K562 (cell line): ENCODE results near the gene ZBTB8A. TPM values are rescaled to one million over a fixed set of nuclear protein-coding genes. Genes with fewer than 3 reads are reported as not detected.

ENCODE experiments used
- ATAC-seq: fragments of 200-7000 bp; cut with Tn5 transposase; 3 replicates; pipeline ENCODE4 v1.9.1; 2020; ENCODE audit warnings: moderate library complexity
- BruUV-seq: library from RNA; stranded (reverse); fragments of 400-500 nt; replicated peaks from 2 replicates; lab custom pipeline; 2021; lab: Mats Ljungman, UMichigan
- CTCF ChIA-PET: fragments of 300-600 bp; formaldehyde crosslinking; extraction: SDS; loops from one replicate; lab custom pipeline; 2021; ENCODE audit warnings: low intra/inter-chr PET ratio; lab: Yijun Ruan, JAX
- POLR2A ChIA-PET: fragments of 300-600, 350-650 bp; sonication (Branson Sonifier 250); formaldehyde crosslinking; extraction: SDS; loops from one replicate; lab custom pipeline; 2021; ENCODE audit warnings: antibody characterized with exemption, inconsistent platforms; lab: Yijun Ruan, JAX
- DNase-seq, 4 experiments: peaks; one replicate each; pipeline versions ENCODE4 v3.0.0 to v3.0.0-alpha.2; 2011 to 2018; ENCODE audit warnings: low spot score in 3 of 4, mixed read lengths in 3 of 4; ENCODE audit errors: extremely low read depth in 1 of 4
- FAIRE-seq: peaks from 2 replicates; lab custom pipeline; 2011; peaks lifted over from hg19 to GRCh38; lab: Jason Lieb, UNC
- H2AFZ ChIP-seq: 2 replicates; pipeline ENCODE4 v1.6.0; 2011; ENCODE audit warnings: low read depth, low read length, control low read depth, inconsistent platforms
- H3K27ac ChIP-seq: fragments of 200-600 bp; 3 replicates; pipeline ENCODE4 v1.8.0; 2011; ENCODE audit warnings: low read depth, mild to moderate bottlenecking, control low read depth, inconsistent platforms, low read length, moderate library complexity, mixed read lengths; ENCODE audit errors: extremely low read depth
- H3K27me3 ChIP-seq, 2 experiments: fragments of 300-600 bp in 1 of 2; 2 replicates in 1 of 2; 3 replicates in 1 of 2; pipeline versions ENCODE4 v1.6.0 to v1.8.0; 2011; ENCODE audit warnings: inconsistent platforms in 2 of 2, low read length in 2 of 2, mild to moderate bottlenecking in 1 of 2, mixed read lengths in 1 of 2, moderate library complexity in 1 of 2; ENCODE audit not compliant: control insufficient read depth in 2 of 2, insufficient read depth in 2 of 2
- H3K36me3 ChIP-seq: fragments of 300-600 bp; 3 replicates; pipeline ENCODE4 v1.8.0; 2011; ENCODE audit warnings: mild to moderate bottlenecking, low read length, inconsistent platforms; ENCODE audit not compliant: control insufficient read depth, insufficient read depth
- H3K4me1 ChIP-seq, 2 experiments: fragments of 200-600 bp in 1 of 2; replicated peaks in 1 of 2; 2 replicates in 1 of 2; 3 replicates in 1 of 2; pipeline versions ENCODE4 v1.5.1 to v1.8.0; 2011; ENCODE audit warnings: inconsistent platforms in 2 of 2, low read length in 2 of 2, mild to moderate bottlenecking in 1 of 2, mixed read lengths in 1 of 2, moderate library complexity in 1 of 2; ENCODE audit not compliant: control insufficient read depth in 2 of 2, insufficient read depth in 2 of 2
- H3K4me2 ChIP-seq: 2 replicates; pipeline ENCODE4 v1.6.1; 2011; ENCODE audit warnings: low read length, control low read depth, inconsistent platforms, mixed read lengths; ENCODE audit not compliant: insufficient read depth
- H3K4me3 ChIP-seq: fragments of 200-600 bp; sonication (generic), shearing (Covaris generic); 2 replicates; pipeline ENCODE4 v1.5.1; 2016; ENCODE audit warnings: control low read depth, inconsistent platforms
- H3K79me2 ChIP-seq: fragments of 200-600 bp; 3 replicates; pipeline ENCODE4 v1.8.0; 2011; ENCODE audit warnings: low read length, inconsistent platforms; ENCODE audit not compliant: control insufficient read depth, insufficient read depth
- H3K9ac ChIP-seq, 2 experiments: 2 replicates each; pipeline versions ENCODE4 v1.6.0 to v1.6.1; 2011; ENCODE audit warnings: low read depth in 2 of 2, low read length in 2 of 2, control low read depth in 1 of 2, inconsistent platforms in 1 of 2, mild to moderate bottlenecking in 1 of 2, mixed read lengths in 1 of 2; ENCODE audit not compliant: insufficient read depth in 1 of 2
- H3K9me1 ChIP-seq: one replicate; pipeline ENCODE4 v1.6.0; 2011; ENCODE audit warnings: inconsistent platforms, mild to moderate bottlenecking, low read length, moderate library complexity; ENCODE audit not compliant: control insufficient read depth, insufficient read depth
- H3K9me3 ChIP-seq: replicated peaks from 2 replicates; pipeline ENCODE4 v1.5.1; 2011; ENCODE audit warnings: low read depth, low read length, inconsistent platforms; ENCODE audit not compliant: control insufficient read depth, insufficient read depth
- H4K20me1 ChIP-seq: replicated peaks from 2 replicates; pipeline ENCODE4 v1.6.1; 2011; ENCODE audit warnings: low read length, inconsistent platforms, mixed read lengths; ENCODE audit not compliant: control insufficient read depth, insufficient read depth
- POLR2AphosphoS2 ChIP-seq: IDR thresholded peaks from 2 replicates; pipeline ENCODE4 v1.6.1; 2012; ENCODE audit warnings: low read length, improper control_type of control experiment
- RBM14 ChIP-seq: fragments of 200-400 bp; formaldehyde crosslinking; IDR thresholded peaks from 2 replicates; pipeline ENCODE4 v1.6.1; 2018; ENCODE audit warnings: low read depth, mild to moderate bottlenecking, low read length, moderate library complexity, borderline replicate concordance; ENCODE audit not compliant: insufficient read depth
- SREBF1 ChIP-seq: fragments of 150-350 bp; IDR thresholded peaks from 2 replicates; pipeline ENCODE4 v1.6.1; 2014; ENCODE audit warnings: antibody characterized with exemption, low read depth, low read length, borderline replicate concordance
- TCFL5 ChIP-seq: fragments of 250-450 bp; sonication (Bioruptor Pico); conservative IDR thresholded peaks from 2 replicates; pipeline ENCODE4 v1.6.1; 2021; ENCODE audit warnings: mild to moderate bottlenecking, moderate library complexity, matching md5 sums
- ZNF347 ChIP-seq: fragments of 450-650 bp; formaldehyde crosslinking; IDR thresholded peaks from 2 replicates; pipeline ENCODE4 v1.4.0; 2020; ENCODE audit warnings: low read depth, mild to moderate bottlenecking, moderate library complexity
- WGBS: fragments of 100-300 bp; shearing (Covaris generic); methylation state at CpG from one replicate; pipeline ENCODE4 v1.1.6; 2016; ENCODE audit warnings: low coverage, mixed read lengths; ENCODE audit not compliant: insufficient coverage; ENCODE audit errors: missing lambda C conversion rate; 5-methylcytosine and 5-hydroxymethylcytosine counted together
- in situ Hi-C: fragments of 300-500 bp; cut with MboI; formaldehyde crosslinking; loops from 4 replicates; pipeline ENCODE4 v1.15.0; 2018; ENCODE audit warnings: inconsistent platforms, mixed read lengths
- intact Hi-C: fragments of 100-400 bp; cut with micrococcal nuclease; formaldehyde crosslinking; loops from 2 replicates; pipeline ENCODE4 v1.14.2; 2022
- polyA plus RNA-seq, 8 experiments: library from polyadenylated mRNA; depleted of rRNA in 4 of 8; stranded (reverse) in 5 of 8; unstranded in 3 of 8; fragments of >200 nt; fragmentation: Nextera tagmentation in 2 of 8; fragmentation: Illumina TruSeq in 1 of 8; extraction: Ambion mirVana in 2 of 8; extraction: Trizol in 1 of 8; gene quantifications; 2 replicates each; pipeline versions ENCODE4 v1.2.1 to v1.2.3, GENCODE V29; 2011 to 2014; ENCODE audit warnings: inconsistent platforms in 1 of 8, missing spikeins in 1 of 8
- total RNA-seq, 7 experiments: library from RNA; depleted of rRNA in 6 of 7; stranded (reverse); fragments of >200 nt in 6 of 7; fragmentation: Illumina TruSeq in 2 of 7; extraction: Trizol in 2 of 7; gene quantifications; 2 replicates each; pipeline versions ENCODE4 v1.2.1 to v1.2.3, GENCODE V29; 2011 to 2021; ENCODE audit warnings: low replicate concordance in 1 of 7
- TF ChIP-seq, protein P1 (sequence below): sonication (generic); formaldehyde crosslinking; IDR thresholded peaks from 2 replicates; pipeline ENCODE4 v1.8.0; 2022; ENCODE audit warnings: mild to moderate bottlenecking, low read depth, missing genetic modification reagents
- TF ChIP-seq, protein P2 (sequence below): fragments of 450-650 bp; IDR thresholded peaks from 2 replicates; pipeline ENCODE4 v1.7.1; 2018; ENCODE audit warnings: mild to moderate bottlenecking, low read depth; ENCODE audit not compliant: partially characterized antibody
- TF ChIP-seq, protein P3 (sequence below): fragments of 200-400 bp; formaldehyde crosslinking; IDR thresholded peaks from 2 replicates; pipeline ENCODE4 v1.6.1; 2017; ENCODE audit warnings: mild to moderate bottlenecking, low read depth, low read length, moderate library complexity

Gene ZBTB8A
- total and polyA plus RNA-seq, 9 of the 15 experiments (the other 6 are each of a cell fraction or from before 2014, with no cell fraction given), result 0.01 to 0.64 (median 0.09) TPM

DNA sequence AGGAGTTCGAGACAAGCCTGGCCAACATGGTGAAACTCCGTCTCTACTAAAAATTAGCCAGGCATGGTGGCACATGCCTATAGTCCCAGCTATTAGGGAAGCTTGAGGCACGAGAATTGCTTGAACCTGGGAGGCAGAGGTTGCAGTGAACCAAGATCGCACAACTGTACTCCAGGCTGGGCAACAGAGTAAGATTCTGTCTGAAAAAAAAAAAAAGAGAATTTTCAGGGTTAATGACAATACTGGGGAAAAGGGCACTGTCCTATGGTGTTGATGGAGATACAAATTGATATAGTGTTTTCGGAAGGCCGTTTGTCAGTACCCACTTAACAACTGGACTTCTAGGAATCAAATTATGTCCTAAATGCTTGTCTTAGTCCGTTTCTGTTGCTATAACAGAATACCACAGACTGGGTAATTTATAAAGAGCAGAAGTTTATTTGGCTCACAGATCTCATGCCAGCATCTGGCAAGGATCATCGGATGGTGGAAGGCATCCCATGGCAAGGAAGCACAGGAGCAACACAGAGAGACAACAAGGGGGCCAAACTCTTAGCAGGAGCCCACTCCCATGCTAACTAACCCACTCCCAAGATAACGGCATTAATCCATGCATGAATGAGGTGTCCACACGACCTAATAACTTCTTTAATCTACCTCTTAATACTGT, 41.3 kb downstream of the ZBTB8A start:
- TF ChIP-seq RBM14 (no peak), ZNF347 (CRISPR knock-in tag) (no peak), TCFL5 (CRISPR knock-in tag) (no peak), SREBF1 (no peak), POLR2AphosphoS2 (no peak)
- Histone ChIP-seq H3K4me1 (no peaks in the 10 kb centered on the region; a peak in 1 of 5 replicates), H3K4me2 (no peak overlapping the region), H3K4me3 (no peak overlapping the region), H3K9me1 (no peaks in the 10 kb centered on the region), H3K9me3 (no peaks in the 10 kb centered on the region; the same call in 1 of the 2 replicates), H3K36me3 (no peaks in the 10 kb centered on the region), H3K27me3 (peaks cover 11 to 31% of the 10 kb centered on the region in 2 experiments; a peak in 3 of 5 replicates), H2AFZ (no peak overlapping the region), H3K9ac (no peak overlapping the region), H4K20me1 (no peaks in the 10 kb centered on the region), H3K27ac (no peak overlapping the region), H3K79me2 (no peaks in the 10 kb centered on the region)
- DNase-seq, result no peak
- no peak for ATAC-seq
- CTCF ChIA-PET, result no interaction called here
- intact Hi-C loops, result no loop called here
- WGBS, result 12% methylated on average over 10 of the region's 10 CpGs
- in situ Hi-C loops, result no loop called here
- no TSS peak for BruUV-seq
- POLR2A ChIA-PET, result no interaction called here
- FAIRE-seq, result no peak

DNA sequence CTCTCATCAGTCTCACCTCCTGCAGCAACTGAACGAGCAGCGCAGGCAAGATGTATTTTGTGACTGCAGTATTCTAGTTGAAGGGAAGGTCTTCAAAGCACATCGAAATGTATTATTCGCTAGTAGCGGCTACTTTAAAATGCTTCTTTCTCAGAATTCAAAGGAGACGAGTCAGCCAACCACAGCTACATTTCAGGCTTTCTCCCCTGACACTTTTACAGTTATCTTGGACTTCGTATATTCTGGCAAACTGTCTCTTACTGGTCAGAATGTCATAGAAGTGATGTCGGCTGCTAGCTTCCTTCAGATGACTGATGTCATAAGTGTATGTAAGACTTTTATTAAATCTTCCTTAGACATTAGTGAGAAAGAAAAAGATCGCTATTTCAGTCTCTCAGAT, 53.7 kb downstream of the ZBTB8A start:
- H3K9ac ChIP-seq, result no peak overlapping the region
- no peak overlapping the region for H3K27ac ChIP-seq
- 19% methylated on average over 9 of the region's 9 CpGs for WGBS
- POLR2A ChIA-PET, result interaction anchor here (0.6 to 1.1 kb wide), 2 partner anchors 18 to 279 kb away, joined by 3 to 8 read pairs; no protein-coding TSS in a partner anchor
- in situ Hi-C loops, result no loop called here
- ATAC-seq, result no peak
- H4K20me1 ChIP-seq, result no peaks in the 10 kb centered on the region
- no TSS peak for BruUV-seq
- H3K79me2 ChIP-seq, result no peaks in the 10 kb centered on the region
- no peak overlapping the region for H3K4me2 ChIP-seq
- DNase-seq, result no peak
- FAIRE-seq, result no peak
- intact Hi-C loops, result no loop called here
- CTCF ChIA-PET, result no interaction called here
- H3K9me1 ChIP-seq, result no peaks in the 10 kb centered on the region
- no peak overlapping the region for H3K4me3 ChIP-seq
- no peak overlapping the region for H2AFZ ChIP-seq
- no peaks in the 10 kb centered on the region for H3K36me3 ChIP-seq
- H3K4me1 ChIP-seq, result no peaks in the 10 kb centered on the region
- H3K27me3 ChIP-seq, result peaks cover 20 to 28% of the 10 kb centered on the region in 2 experiments
- no peaks in the 10 kb centered on the region for H3K9me3 ChIP-seq
- TF ChIP-seq, protein P1, sequence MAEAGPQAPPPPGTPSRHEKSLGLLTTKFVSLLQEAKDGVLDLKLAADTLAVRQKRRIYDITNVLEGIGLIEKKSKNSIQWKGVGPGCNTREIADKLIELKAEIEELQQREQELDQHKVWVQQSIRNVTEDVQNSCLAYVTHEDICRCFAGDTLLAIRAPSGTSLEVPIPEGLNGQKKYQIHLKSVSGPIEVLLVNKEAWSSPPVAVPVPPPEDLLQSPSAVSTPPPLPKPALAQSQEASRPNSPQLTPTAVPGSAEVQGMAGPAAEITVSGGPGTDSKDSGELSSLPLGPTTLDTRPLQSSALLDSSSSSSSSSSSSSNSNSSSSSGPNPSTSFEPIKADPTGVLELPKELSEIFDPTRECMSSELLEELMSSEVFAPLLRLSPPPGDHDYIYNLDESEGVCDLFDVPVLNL (CRISPR knock-in tag), result no peak
- TF ChIP-seq, protein P2, sequence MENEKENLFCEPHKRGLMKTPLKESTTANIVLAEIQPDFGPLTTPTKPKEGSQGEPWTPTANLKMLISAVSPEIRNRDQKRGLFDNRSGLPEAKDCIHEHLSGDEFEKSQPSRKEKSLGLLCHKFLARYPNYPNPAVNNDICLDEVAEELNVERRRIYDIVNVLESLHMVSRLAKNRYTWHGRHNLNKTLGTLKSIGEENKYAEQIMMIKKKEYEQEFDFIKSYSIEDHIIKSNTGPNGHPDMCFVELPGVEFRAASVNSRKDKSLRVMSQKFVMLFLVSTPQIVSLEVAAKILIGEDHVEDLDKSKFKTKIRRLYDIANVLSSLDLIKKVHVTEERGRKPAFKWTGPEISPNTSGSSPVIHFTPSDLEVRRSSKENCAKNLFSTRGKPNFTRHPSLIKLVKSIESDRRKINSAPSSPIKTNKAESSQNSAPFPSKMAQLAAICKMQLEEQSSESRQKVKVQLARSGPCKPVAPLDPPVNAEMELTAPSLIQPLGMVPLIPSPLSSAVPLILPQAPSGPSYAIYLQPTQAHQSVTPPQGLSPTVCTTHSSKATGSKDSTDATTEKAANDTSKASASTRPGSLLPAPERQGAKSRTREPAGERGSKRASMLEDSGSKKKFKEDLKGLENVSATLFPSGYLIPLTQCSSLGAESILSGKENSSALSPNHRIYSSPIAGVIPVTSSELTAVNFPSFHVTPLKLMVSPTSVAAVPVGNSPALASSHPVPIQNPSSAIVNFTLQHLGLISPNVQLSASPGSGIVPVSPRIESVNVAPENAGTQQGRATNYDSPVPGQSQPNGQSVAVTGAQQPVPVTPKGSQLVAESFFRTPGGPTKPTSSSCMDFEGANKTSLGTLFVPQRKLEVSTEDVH, result no peak
- TF ChIP-seq, protein P3, sequence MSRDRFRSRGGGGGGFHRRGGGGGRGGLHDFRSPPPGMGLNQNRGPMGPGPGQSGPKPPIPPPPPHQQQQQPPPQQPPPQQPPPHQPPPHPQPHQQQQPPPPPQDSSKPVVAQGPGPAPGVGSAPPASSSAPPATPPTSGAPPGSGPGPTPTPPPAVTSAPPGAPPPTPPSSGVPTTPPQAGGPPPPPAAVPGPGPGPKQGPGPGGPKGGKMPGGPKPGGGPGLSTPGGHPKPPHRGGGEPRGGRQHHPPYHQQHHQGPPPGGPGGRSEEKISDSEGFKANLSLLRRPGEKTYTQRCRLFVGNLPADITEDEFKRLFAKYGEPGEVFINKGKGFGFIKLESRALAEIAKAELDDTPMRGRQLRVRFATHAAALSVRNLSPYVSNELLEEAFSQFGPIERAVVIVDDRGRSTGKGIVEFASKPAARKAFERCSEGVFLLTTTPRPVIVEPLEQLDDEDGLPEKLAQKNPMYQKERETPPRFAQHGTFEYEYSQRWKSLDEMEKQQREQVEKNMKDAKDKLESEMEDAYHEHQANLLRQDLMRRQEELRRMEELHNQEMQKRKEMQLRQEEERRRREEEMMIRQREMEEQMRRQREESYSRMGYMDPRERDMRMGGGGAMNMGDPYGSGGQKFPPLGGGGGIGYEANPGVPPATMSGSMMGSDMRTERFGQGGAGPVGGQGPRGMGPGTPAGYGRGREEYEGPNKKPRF, result no peak
